ENCODE results near the gene VIM.

DNA sequence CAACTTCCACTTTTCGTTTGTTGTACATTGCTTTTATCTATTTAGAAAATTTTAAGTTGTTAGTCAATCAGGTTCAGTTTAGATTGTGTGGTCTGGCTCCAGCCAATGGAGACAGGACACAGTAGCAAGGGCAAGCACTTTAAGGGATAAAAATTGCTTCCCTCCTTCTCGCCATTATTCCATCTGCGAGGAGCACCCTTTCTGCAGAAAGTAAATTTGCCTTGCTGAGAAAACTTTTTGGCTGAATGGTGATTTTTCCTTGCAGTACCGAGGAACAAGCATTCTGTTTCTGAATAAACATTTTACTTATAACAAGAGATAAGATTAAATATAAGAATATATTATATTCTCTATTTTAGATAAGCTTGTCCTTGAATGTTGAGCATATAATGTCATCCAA, 34.5 kb downstream of the VIM start:
- TF ChIP-seq, protein P1, sequence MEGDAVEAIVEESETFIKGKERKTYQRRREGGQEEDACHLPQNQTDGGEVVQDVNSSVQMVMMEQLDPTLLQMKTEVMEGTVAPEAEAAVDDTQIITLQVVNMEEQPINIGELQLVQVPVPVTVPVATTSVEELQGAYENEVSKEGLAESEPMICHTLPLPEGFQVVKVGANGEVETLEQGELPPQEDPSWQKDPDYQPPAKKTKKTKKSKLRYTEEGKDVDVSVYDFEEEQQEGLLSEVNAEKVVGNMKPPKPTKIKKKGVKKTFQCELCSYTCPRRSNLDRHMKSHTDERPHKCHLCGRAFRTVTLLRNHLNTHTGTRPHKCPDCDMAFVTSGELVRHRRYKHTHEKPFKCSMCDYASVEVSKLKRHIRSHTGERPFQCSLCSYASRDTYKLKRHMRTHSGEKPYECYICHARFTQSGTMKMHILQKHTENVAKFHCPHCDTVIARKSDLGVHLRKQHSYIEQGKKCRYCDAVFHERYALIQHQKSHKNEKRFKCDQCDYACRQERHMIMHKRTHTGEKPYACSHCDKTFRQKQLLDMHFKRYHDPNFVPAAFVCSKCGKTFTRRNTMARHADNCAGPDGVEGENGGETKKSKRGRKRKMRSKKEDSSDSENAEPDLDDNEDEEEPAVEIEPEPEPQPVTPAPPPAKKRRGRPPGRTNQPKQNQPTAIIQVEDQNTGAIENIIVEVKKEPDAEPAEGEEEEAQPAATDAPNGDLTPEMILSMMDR (IDR thresholded peaks at IDR 0.05) = no peak
- no peak for TF ChIP-seq POLR2AphosphoS5 (IDR thresholded peaks at IDR 0.05)
- TF ChIP-seq POLR2A (IDR thresholded peaks at IDR 0.05) = no peak
- no peak for TF ChIP-seq EP300 (IDR thresholded peaks at IDR 0.05)

Data from upper lobe of left lung (tissue), 4 donors.